ENCODE results near the gene PLEKHG4B. TPM values are rescaled to one million over a fixed set of nuclear protein-coding genes. Genes with fewer than 3 reads are reported as not detected.

The PLEKHG4B gene
- total RNA-seq, 1 experiment from 2014 or later: not detected

GRCh38 chr5:188488-189481 is 96.8 kb downstream of the PLEKHG4B start:
- peak; percentile 87 for DNase-seq (ENCODE audit: unreplicated experiment)
- Mint-ChIP-seq H3K27me3 (ENCODE audit: insufficient read depth, unreplicated experiment) (peaks cover 12% of the 10 kb centered on the region), H3K36me3 (ENCODE audit: insufficient read depth, unreplicated experiment) (no peaks in the 10 kb centered on the region), H3K27ac (ENCODE audit: low read depth, unreplicated experiment) (no peak overlapping the region), H3K4me3 (ENCODE audit: unreplicated experiment) (peak overlapping the region; percentile 11), H3K4me1 (ENCODE audit: insufficient read depth, unreplicated experiment) (no peaks in the 10 kb centered on the region), H3K9me3 (ENCODE audit: unreplicated experiment) (no peaks in the 10 kb centered on the region)
- intact Hi-C loops (cut with micrococcal nuclease): loop anchor here (1.0 to 2.0 kb wide), 2 partner anchors 30 to 120 kb away; partner anchors contain the start of genes CCDC127 and SDHA
- ChIA-PET POLR2A (interaction anchor here (0.7 to 1.8 kb wide), 3 partner anchors 20 to 128 kb away, joined by 3 to 10 read pairs (median 4); partner anchors contain the start of genes CCDC127 and SDHA), CTCF (interaction anchor here (0.5 to 1.8 kb wide), 25 partner anchors 10 to 1166 kb away, joined by 3 to 7 read pairs (median 4); no protein-coding TSS in a partner anchor)
- BruUV-seq (replicated peaks): no TSS peak
- TF ChIP-seq CTCF (IDR thresholded peaks at IDR 0.05; ENCODE audit: unreplicated experiment): peak; percentile 92

- CTCF ChIA-PET: interaction anchor here (0.6 to 1.8 kb wide), 5 partner anchors 11 to 244 kb away, joined by 3 to 7 read pairs (median 4); no protein-coding TSS in a partner anchor
- POLR2A ChIA-PET: no interaction called here
- Mint-ChIP-seq H3K27ac (ENCODE audit: low read depth, unreplicated experiment) (no peak overlapping the region), H3K27me3 (ENCODE audit: insufficient read depth, unreplicated experiment) (peaks cover 12% of the 10 kb centered on the region), H3K9me3 (ENCODE audit: unreplicated experiment) (no peaks in the 10 kb centered on the region), H3K36me3 (ENCODE audit: insufficient read depth, unreplicated experiment) (no peaks in the 10 kb centered on the region), H3K4me1 (ENCODE audit: insufficient read depth, unreplicated experiment) (no peaks in the 10 kb centered on the region), H3K4me3 (ENCODE audit: unreplicated experiment) (no peak overlapping the region)
- no peak for DNase-seq (ENCODE audit: unreplicated experiment)
- no peak for TF ChIP-seq CTCF (IDR thresholded peaks at IDR 0.05; ENCODE audit: unreplicated experiment)
- intact Hi-C loops (cut with micrococcal nuclease): loop anchor here (2.0 kb wide), 1 partner anchor 29 kb away; the partner anchor contains the start of genes CCDC127 and SDHA
- no TSS peak for BruUV-seq (replicated peaks)
These were observed 97.5 kb downstream of the PLEKHG4B start for GRCh38 chr5:189486-189885.

GRCh38 chr5:189976-190365 is 98.0 kb downstream of the PLEKHG4B start:
- Mint-ChIP-seq H3K4me3 (ENCODE audit: unreplicated experiment) (no peak overlapping the region), H3K27ac (ENCODE audit: low read depth, unreplicated experiment) (no peak overlapping the region), H3K27me3 (ENCODE audit: insufficient read depth, unreplicated experiment) (peaks cover 12% of the 10 kb centered on the region), H3K36me3 (ENCODE audit: insufficient read depth, unreplicated experiment) (no peaks in the 10 kb centered on the region), H3K4me1 (ENCODE audit: insufficient read depth, unreplicated experiment) (no peaks in the 10 kb centered on the region), H3K9me3 (ENCODE audit: unreplicated experiment) (no peaks in the 10 kb centered on the region)
- intact Hi-C loops (cut with micrococcal nuclease): loop anchor here (2.0 kb wide), 1 partner anchor 29 kb away; the partner anchor contains the start of genes CCDC127 and SDHA
- no peak for DNase-seq (ENCODE audit: unreplicated experiment)
- ChIA-PET POLR2A (no interaction called here), CTCF (interaction anchor here (0.6 to 1.8 kb wide), 2 partner anchors 13 to 243 kb away, joined by 3 to 7 read pairs; no protein-coding TSS in a partner anchor)
- BruUV-seq (replicated peaks): no TSS peak
- no peak for TF ChIP-seq CTCF (IDR thresholded peaks at IDR 0.05; ENCODE audit: unreplicated experiment)

Data from MCF 10A (cell line).